ENCODE measurements around the gene TPRN.

DNA sequence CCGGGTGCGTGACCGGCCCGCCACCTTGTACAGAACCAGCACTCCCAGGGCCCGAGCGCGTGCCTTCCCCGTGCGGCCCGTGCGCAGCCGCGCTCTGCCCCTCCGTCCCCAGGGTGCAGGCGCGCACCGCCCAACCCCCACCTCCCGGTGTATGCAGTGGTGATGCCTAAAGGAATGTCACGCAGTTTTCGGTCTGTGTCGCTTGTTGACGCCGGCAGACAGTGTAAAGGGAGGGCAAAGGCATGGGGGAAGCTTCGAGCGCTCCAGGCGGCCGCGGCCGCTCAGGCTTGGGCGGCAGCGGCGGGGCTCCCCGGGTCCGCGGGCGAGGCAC, 32.0 kb downstream of the TPRN start:
- TF ChIP-seq POLR2A (IDR thresholded peaks at IDR 0.05; ENCODE audit: low read depth, low read length) (no peak), POLR2AphosphoS5 (IDR thresholded peaks at IDR 0.05; ENCODE audit: low read depth, low read length) (no peak), TAF1 (IDR thresholded peaks at IDR 0.05; ENCODE audit: borderline replicate concordance, low read depth, low read length) (no peak)

Measured in GM12892 (cell line).